Measurements from ENCODE around the gene METAP1.
A peak's percentile ranks its signal among the peaks of the same experiment; 100 is the strongest.
"Not testable (repeated sequence)": the region's sequence is repeated elsewhere in the genome, so short reads cannot be mapped to it uniquely, and the experiment has no call there.

The METAP1 gene

GRCh38 chr4:98995183-98996055, at the start of gene METAP1:
METAP1 (plus strand) TSS chr4:98995721; CDS start chr4:98995754, 33 bp downstream.
- DNase-seq = peak; percentile 45

- DNase-seq = no peak
Observed at GRCh38 chr4:98946359-98946758, 49.2 kb upstream of the METAP1 start.

GRCh38 chr4:98950925-98951324, 44.6 kb upstream of the METAP1 start:
- DNase-seq = no peak

- DNase-seq = no peak
Observed at GRCh38 chr4:98951710-98952109, 43.8 kb upstream of the METAP1 start.

GRCh38 chr4:98955229-98955628, 40.3 kb upstream of the METAP1 start:
- DNase-seq = no peak

GRCh38 chr4:98958065-98958464, 37.5 kb upstream of the METAP1 start:
- no peak for DNase-seq

- no peak for DNase-seq
Observed at GRCh38 chr4:98959411-98959810, 36.1 kb upstream of the METAP1 start.

- no peak for DNase-seq
Observed at GRCh38 chr4:98961770-98962169, 33.8 kb upstream of the METAP1 start.

GRCh38 chr4:98963538-98964433, 31.7 kb upstream of the METAP1 start:
- no peak for DNase-seq

- DNase-seq = no peak
Observed at GRCh38 chr4:98966926-98967325, 28.6 kb upstream of the METAP1 start.

- DNase-seq = no peak
Observed at GRCh38 chr4:98967786-98968329, 27.7 kb upstream of the METAP1 start.

- no peak for DNase-seq
Observed at GRCh38 chr4:98969878-98970785, 25.4 kb upstream of the METAP1 start.

- DNase-seq = no peak
Observed at GRCh38 chr4:98976716-98977115, 18.8 kb upstream of the METAP1 start.

GRCh38 chr4:98977557-98977956, 18.0 kb upstream of the METAP1 start:
- no peak for DNase-seq

GRCh38 chr4:98987720-98988119, 7.8 kb upstream of the METAP1 start:
- DNase-seq = no peak

GRCh38 chr4:98992835-98993234, 2.7 kb upstream of the METAP1 start:
- DNase-seq = not testable (repeated sequence)

- no peak for DNase-seq
Observed at GRCh38 chr4:98993419-98994071, 2.0 kb upstream of the METAP1 start.

GRCh38 chr4:98994474-98995182, 893 bp upstream of the METAP1 start:
- DNase-seq = no peak

- no peak for DNase-seq
Observed at GRCh38 chr4:98996056-98996764, 689 bp downstream of the METAP1 start.

GRCh38 chr4:98996765-98997068, 1.2 kb downstream of the METAP1 start:
- no peak for DNase-seq

GRCh38 chr4:98997166-98997565, 1.6 kb downstream of the METAP1 start:
- no peak for DNase-seq
